GM12892 (cell line): ENCODE results near the gene ASXL3.

ENCODE experiments used
- DNase-seq: peaks from one replicate; pipeline ENCODE4 v3.0.0; 2011; ENCODE audit not compliant: insufficient read length
- FAIRE-seq: peaks from 2 replicates; lab custom pipeline; 2011; peaks lifted over from hg19 to GRCh38; lab: Jason Lieb, UNC
- POLR2A ChIP-seq: IDR thresholded peaks from 2 replicates; pipeline ENCODE4 v1.6.1; 2011; ENCODE audit warnings: low read depth, low read length, control low read depth
- POLR2AphosphoS5 ChIP-seq: IDR thresholded peaks from 2 replicates; pipeline ENCODE4 v1.6.1; 2011; ENCODE audit warnings: low read depth, low read length, control low read depth
- TAF1 ChIP-seq: IDR thresholded peaks from 2 replicates; pipeline ENCODE4 v1.6.1; 2011; ENCODE audit warnings: low read depth, mild to moderate bottlenecking, control low read depth, low read length, borderline replicate concordance

The ASXL3 gene

GRCh38 chr18:33716061-33716683, 138.2 kb downstream of the ASXL3 start:
- no peak for DNase-seq
- TF ChIP-seq POLR2A (no peak), TAF1 (no peak), POLR2AphosphoS5 (no peak)
- FAIRE-seq = no peak

GRCh38 chr18:33717339-33717738, 139.3 kb downstream of the ASXL3 start:
- TF ChIP-seq POLR2AphosphoS5 (no peak), POLR2A (no peak), TAF1 (no peak)
- DNase-seq (no peak), FAIRE-seq (peak; percentile 30)

- TF ChIP-seq POLR2A (no peak), TAF1 (no peak), POLR2AphosphoS5 (no peak)
- no peak for DNase-seq
- no peak for FAIRE-seq
Observed at GRCh38 chr18:33720133-33720532, 142.1 kb downstream of the ASXL3 start.

DNA sequence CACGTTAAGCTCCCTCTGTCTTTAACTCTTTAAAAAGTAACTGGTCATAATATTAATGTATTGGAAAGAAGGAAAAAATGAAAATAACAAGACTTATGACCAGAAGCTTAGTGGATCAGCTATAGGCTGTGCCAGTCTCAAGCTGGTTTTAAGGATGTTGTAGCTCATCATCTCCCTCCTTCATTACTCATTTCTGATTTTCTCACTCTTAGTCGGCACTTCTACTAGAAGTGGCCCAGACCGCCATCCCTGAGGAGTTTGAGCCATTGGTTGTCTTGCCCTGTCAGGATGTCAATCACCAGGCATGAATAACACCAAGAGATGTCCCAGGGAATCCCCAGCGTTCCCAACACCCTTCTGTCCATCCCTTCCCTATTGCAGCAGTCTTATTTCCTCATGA, 151.5 kb downstream of the ASXL3 start:
- TF ChIP-seq TAF1 (no peak), POLR2A (no peak), POLR2AphosphoS5 (no peak)
- DNase-seq (no peak), FAIRE-seq (no peak)

GRCh38 chr18:33733376-33733775, 155.4 kb downstream of the ASXL3 start:
- DNase-seq = no peak
- TF ChIP-seq POLR2A = no peak
- no peak for FAIRE-seq

- TF ChIP-seq POLR2A = no peak
- TF ChIP-seq TAF1 = no peak
- no peak for TF ChIP-seq POLR2AphosphoS5
- FAIRE-seq (no peak), DNase-seq (no peak)
Observed at GRCh38 chr18:33735428-33735827, 157.4 kb downstream of the ASXL3 start.

DNA sequence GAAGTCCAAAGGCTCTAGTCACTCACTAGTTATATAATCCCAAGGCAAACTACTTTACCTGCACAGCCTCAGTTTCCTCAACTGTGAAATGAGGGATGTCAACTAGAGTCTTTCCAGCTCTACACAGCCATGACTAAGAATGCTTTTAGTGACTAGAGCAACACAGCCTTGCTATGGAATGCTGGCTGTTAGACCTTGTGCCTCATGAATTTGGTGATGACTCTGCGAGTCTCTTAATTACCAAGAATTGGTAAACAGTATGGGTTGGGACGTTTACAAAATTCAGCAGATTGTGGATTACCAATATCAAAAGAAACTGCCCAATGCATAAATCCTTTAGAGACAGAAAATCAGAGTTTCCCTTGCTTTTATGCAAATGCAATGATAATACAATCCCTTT, 163.7 kb downstream of the ASXL3 start:
- FAIRE-seq (no peak), DNase-seq (no peak)
- TF ChIP-seq POLR2AphosphoS5 = no peak
- no peak for TF ChIP-seq TAF1
- TF ChIP-seq POLR2A = no peak

DNA sequence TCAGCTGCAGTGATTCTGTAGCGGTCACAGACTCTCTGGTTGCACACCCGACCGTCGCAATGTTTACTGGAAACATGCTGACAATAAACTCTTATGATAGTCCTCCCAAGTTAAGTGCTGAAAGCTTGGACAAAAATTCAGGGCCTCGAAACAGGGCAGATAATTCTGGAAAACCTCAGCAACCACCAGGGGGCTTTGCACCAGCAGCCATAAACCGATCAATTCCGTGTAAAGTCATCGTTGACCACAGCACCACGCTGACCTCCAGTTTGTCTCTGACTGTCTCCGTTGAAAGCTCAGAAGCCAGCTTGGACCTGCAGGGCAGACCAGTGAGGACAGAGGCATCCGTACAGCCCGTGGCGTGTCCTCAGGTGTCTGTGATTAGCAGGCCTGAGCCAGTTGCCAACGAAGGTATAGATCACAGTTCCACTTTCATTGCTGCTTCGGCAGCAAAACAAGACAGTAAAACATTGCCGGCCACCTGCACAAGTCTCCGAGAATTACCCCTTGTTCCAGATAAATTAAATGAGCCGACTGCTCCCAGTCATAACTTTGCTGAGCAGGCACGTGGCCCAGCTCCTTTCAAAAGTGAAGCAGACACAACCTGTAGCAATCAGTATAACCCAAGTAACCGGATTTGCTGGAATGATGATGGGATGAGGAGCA, 166.1 kb downstream of the ASXL3 start:
- DNase-seq (no peak), FAIRE-seq (no peak)
- TF ChIP-seq POLR2A (no peak), TAF1 (no peak), POLR2AphosphoS5 (no peak)

GRCh38 chr18:33745151-33745795, 167.3 kb downstream of the ASXL3 start:
- TF ChIP-seq POLR2AphosphoS5 (no peak), TAF1 (no peak), POLR2A (no peak)
- FAIRE-seq (no peak), DNase-seq (no peak)

DNA sequence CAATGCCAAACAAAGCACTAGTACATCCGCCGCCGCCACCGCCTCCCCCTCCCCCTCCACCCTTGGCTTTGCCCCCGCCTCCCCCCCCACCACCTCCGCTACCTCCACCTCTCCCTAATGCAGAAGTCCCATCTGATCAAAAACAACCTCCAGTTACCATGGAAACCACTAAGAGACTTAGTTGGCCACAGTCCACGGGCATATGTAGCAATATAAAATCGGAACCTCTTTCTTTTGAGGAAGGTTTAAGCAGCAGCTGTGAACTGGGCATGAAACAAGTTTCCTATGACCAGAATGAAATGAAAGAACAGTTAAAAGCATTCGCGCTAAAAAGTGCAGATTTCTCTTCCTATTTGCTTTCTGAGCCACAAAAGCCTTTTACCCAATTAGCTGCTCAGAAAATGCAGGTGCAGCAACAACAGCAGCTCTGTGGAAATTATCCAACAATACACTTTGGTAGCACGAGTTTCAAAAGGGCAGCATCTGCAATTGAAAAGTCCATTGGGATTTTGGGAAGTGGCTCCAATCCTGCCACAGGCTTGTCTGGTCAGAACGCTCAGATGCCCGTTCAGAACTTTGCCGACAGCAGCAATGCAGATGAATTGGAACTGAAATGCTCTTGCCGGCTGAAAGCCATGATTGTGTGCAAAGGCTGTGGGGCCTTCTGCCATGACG, 168.0 kb downstream of the ASXL3 start:
- FAIRE-seq = no peak
- DNase-seq = no peak
- no peak for TF ChIP-seq POLR2AphosphoS5
- TF ChIP-seq TAF1 = no peak
- no peak for TF ChIP-seq POLR2A

DNA sequence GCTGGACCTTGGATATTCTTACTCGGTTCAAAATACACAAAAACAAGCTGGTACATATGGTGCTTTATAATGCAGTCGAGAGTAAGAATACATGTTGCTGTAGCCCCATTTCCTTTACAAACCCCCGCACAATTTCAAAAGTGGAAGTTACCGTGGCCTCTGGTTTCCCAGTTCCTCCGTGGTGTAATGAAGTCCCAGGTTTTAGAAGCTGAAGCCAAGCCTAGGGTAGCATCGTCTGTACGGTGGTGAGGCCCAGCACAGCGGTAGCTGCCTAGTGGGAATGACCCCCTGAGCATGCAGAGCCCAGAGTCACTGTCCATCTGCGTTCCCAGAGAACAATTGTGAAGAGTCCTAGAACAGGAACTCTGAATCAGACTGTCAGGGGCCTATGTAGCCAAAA, 171.8 kb downstream of the ASXL3 start:
- TF ChIP-seq POLR2AphosphoS5 (no peak), POLR2A (no peak), TAF1 (no peak)
- DNase-seq (no peak), FAIRE-seq (no peak)

DNA sequence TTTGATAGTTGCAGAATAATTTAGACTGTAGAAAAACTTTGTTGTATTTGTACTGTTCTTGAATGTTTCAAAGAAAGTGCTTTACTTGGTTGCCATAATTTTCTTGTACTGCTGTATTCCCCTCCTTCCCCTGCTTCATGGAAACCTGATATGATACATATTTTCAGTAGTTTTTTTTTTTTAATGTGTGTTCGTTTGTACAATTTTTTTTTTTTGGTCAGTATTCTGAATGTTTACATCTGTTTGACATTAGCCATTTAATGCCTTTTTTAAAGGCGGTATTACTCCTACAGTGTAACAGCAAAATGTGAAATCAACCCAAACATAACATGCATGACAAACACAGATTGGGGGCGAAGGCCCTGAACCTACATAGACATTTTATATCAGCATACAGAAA, 172.3 kb downstream of the ASXL3 start:
- no peak for FAIRE-seq
- no peak for TF ChIP-seq TAF1
- TF ChIP-seq POLR2A = no peak
- TF ChIP-seq POLR2AphosphoS5 = no peak
- DNase-seq = no peak
